ENCODE data around the gene KIRREL2.
"Not testable (repeated sequence)": the region's sequence is repeated elsewhere in the genome, so short reads cannot be mapped to it uniquely, and the experiment has no call there.

The KIRREL2 gene

GRCh38 chr19:35856546-35857149 lies at the start of gene KIRREL2:
Gene KIRREL2 (plus strand): TSS chr19:35856911. CDS start chr19:35857120, 209 bp downstream.
- DNase-seq (ENCODE audit: low read depth) = no peak

DNA sequence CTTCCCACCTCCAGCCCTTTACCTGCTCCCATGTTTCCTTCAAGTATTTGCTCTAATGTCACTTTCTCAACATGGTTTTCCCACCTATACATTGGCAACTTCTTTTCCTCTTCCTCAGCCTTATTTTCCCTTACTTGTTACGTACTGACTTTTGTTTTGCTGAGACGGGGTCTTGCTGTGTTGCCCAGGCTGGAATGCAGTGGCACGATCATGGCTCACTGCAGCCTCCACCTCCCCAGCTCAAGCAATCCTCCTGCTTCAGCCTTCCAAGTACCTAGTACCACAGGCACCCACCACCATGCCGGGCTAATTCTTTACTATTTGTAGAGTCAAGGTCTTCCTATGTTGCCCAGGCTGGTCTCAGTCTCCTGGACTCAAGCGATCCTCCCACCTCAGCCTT lies 49.1 kb upstream of the KIRREL2 start:
- DNase-seq (ENCODE audit: low read depth) = no peak

- DNase-seq (ENCODE audit: low read depth) = no peak
Observed at GRCh38 chr19:35811317-35812219, 45.1 kb upstream of the KIRREL2 start.

DNA sequence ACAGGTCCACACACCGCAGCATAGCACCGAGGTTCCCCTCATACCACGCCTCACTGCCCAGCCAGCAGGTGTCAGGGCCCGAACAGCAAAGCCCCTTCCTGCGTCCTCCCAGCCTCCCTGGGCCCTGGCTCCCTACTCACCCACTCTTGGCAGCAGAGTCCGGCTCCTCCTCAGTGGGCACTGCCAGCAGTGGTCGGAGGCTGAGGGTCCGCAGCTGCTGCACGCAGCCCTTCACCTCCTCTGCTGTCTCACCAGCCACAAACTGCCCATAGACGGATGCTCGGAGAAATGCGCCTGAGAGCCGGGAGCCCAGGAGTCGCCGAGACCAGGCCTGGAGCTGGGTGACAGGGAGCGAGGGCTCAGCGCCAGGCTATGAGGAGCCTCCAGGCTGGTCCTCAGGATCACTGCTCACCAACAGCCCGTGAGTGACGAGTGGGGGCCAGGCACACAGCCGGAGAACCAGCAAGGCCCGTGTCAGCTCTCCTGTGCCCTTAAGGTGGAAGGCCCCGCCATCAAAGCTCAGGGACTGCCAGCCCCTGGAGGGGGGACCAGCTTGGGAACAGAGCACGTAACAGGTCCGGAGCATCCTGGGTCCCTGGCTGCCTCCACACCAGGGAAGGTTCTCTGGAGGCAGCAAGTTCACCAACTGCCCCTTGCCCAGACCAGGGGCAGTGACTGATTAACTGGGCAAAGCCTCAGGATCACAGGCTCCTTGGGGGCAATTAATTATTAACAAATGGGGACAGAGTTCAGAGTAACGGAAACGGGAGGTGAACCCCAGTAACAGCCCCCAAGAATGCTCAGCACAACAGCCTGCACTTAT lies 44.3 kb upstream of the KIRREL2 start, which contains the start of gene PRODH2:
Gene PRODH2, minus strand, starts transcription at position 626 of the 823 bp plus-strand sequence. Its CDS starts 40 bp downstream, at position 586.
- no peak for DNase-seq (ENCODE audit: low read depth)

- DNase-seq (ENCODE audit: low read depth) = no peak
Observed at GRCh38 chr19:35813043-35813890, 43.4 kb upstream of the KIRREL2 start.

- DNase-seq (ENCODE audit: low read depth) = no peak
Observed at GRCh38 chr19:35816262-35816661, 40.4 kb upstream of the KIRREL2 start.

- no peak for DNase-seq (ENCODE audit: low read depth)
Observed at GRCh38 chr19:35816846-35817245, 39.9 kb upstream of the KIRREL2 start.

DNA sequence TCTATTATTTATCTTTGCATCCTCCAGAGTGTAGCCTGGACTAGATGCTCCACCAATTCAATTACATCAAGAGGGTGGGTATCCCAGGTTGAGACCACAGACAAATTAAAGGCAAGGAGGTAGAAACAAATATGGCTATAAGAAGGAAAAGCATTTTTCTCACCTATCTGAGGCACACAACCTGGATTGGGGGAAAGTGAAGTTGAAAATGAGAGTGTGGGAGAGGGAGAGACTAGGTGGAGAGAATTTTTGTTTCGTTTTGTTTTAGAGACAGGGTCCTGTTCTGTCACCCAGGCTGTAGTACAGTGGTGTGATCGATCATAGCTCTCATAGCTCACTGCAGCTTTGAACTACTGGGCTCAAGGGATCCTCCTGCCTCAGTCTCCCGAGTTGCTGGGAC lies 38.3 kb upstream of the KIRREL2 start:
- DNase-seq (ENCODE audit: low read depth) = no peak

- no peak for DNase-seq (ENCODE audit: low read depth)
Observed at GRCh38 chr19:35822579-35822978, 34.1 kb upstream of the KIRREL2 start.

GRCh38 chr19:35824150-35824549 lies 32.6 kb upstream of the KIRREL2 start:
- no peak for DNase-seq (ENCODE audit: low read depth)

- DNase-seq (ENCODE audit: low read depth) = no peak
Observed at GRCh38 chr19:35828692-35829301, 27.9 kb upstream of the KIRREL2 start.

GRCh38 chr19:35830986-35831385 lies 25.7 kb upstream of the KIRREL2 start:
- no peak for DNase-seq (ENCODE audit: low read depth)

GRCh38 chr19:35832054-35832453 lies 24.7 kb upstream of the KIRREL2 start:
- DNase-seq (ENCODE audit: low read depth) = no peak

- DNase-seq (ENCODE audit: low read depth) = no peak
Observed at GRCh38 chr19:35833972-35834371, 22.7 kb upstream of the KIRREL2 start.

DNA sequence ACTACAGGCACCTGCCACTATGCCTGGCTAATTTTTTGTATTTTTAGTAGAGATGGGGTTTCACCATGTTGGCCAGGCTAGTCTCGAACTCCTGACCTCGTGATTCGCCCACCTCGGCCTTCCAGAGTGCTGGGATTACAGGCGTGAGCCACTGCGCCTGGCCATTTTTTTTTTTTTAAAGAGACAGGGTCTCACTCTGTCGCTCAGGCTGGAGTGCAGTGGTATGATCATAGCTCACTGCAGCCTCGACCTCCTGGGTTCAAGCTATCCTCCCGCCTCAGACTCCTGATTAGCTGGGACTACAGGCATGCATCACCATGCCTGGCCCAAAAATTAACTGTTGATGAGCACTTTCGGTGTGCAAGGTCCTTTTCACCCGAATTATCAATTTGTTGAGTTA lies 20.6 kb upstream of the KIRREL2 start:
- not testable (repeated sequence) for DNase-seq (ENCODE audit: low read depth)

- no peak for DNase-seq (ENCODE audit: low read depth)
Observed at GRCh38 chr19:35841961-35842595, 14.6 kb upstream of the KIRREL2 start.

GRCh38 chr19:35842666-35843272 lies 13.9 kb upstream of the KIRREL2 start:
- DNase-seq (ENCODE audit: low read depth) = no peak

DNA sequence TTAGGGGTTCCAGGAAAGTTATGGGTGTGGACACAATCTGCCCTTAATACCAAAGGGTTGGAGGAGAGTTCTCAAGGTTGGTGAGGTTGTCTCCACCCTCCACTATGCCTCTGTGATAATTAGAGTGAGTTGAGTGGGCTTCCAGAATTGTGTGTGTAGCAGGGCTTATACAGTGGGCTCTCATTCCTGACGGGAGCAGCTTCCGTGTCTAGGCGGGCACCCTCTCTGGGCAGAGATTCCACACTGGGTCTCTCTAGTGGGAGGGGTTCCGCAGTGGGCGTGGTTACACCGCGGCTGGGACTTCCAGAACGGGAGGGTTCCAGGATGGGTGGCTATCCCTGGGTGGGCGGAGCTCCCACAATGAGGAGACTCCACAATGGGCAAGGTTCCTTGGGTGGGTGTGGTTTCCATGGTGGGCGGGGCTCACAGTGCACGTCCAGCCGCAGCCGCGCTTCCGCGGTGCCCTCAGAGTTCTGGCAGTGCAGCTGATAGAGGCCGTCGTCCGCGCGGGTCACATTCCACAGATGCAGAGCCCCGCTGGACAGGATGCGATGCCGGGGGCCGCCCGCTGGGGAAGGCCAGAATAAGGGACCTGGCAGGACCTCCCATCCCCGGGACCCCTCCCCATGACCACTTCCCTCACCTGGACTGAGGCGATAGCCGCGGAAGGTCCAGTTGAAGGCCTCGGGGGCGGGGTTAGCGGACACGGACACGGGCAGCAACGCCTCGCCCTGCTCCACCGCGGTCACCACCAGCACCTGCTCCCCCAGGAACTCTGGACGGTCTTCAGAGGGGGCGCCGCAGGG lies 12.8 kb upstream of the KIRREL2 start:
- no peak for DNase-seq (ENCODE audit: low read depth)

Data from GM04503 (cell line).